Measurements from ENCODE around the gene ALDOA. TPM values are rescaled to one million over a fixed set of nuclear protein-coding genes. Genes with fewer than 3 reads are reported as not detected.
A peak's percentile ranks its signal among the peaks of the same experiment; 100 is the strongest.

ALDOA gene
- total RNA-seq, 2 experiments from 2014 or later = 1,486 to 1,632 TPM

DNA sequence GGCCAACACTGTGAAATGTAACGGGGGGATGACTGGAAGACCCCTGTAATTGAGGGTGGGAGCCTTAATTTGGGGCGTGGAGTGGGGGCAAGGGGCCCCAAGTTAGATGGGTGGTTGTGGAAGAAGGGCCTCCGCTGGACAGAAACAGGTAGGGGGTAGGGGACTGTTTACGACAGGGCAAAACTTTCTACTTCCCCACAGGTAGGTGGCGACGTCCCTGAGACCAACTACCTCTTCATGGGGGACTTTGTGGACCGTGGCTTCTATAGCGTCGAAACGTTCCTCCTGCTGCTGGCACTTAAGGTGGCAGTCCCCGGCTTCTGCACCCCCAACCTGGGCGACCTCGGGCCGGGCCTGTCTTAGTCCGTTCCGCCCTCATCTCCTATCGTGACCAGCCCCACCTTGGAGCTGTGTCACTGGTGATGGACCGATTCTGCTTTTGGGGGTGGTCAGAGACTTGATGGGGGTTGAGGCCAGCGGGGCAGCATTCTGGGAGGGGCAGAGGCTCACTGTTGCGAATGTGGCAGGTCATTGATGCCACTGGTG lies 17.1 kb downstream of the ALDOA start:
- Mint-ChIP-seq H3K27ac (peak overlapping the region; percentile 39), H3K4me1 (peaks cover 14% of the 10 kb centered on the region), H3K4me3 (no peak overlapping the region), H3K9me3 (no peaks in the 10 kb centered on the region), H3K27me3 (no peaks in the 10 kb centered on the region), H3K36me3 (peaks cover 37% of the 10 kb centered on the region)
- no peak for ATAC-seq (ENCODE audit: low read depth)
- no peak for DNase-seq
- POLR2A ChIA-PET = interaction anchor here (0.8 kb wide), 1 partner anchor 65 kb away, joined by 4 read pairs; no protein-coding TSS in a partner anchor

- POLR2A ChIA-PET = interaction anchor here (1.6 kb wide), 1 partner anchor 18 kb away, joined by 5 read pairs; the partner anchor contains the start of gene ALDOA
- Mint-ChIP-seq H3K27me3 (no peaks in the 10 kb centered on the region), H3K4me1 (peaks cover 8% of the 10 kb centered on the region), H3K27ac (no peak overlapping the region), H3K9me3 (no peaks in the 10 kb centered on the region), H3K36me3 (peaks cover 31% of the 10 kb centered on the region), H3K4me3 (no peak overlapping the region)
- DNase-seq = no peak
- no peak for ATAC-seq (ENCODE audit: low read depth)
Measured at GRCh38 chr16:30083216-30084055, 17.9 kb downstream of the ALDOA start.

GRCh38 chr16:30084096-30084815 lies 18.7 kb downstream of the ALDOA start:
- H3K9me3 Mint-ChIP-seq = no peaks in the 10 kb centered on the region
- no peaks in the 10 kb centered on the region for H3K27me3 Mint-ChIP-seq
- ATAC-seq (ENCODE audit: low read depth) (no peak), DNase-seq (no peak)
- POLR2A ChIA-PET = interaction anchor here (1.6 kb wide), 1 partner anchor 18 kb away, joined by 5 read pairs; the partner anchor contains the start of gene ALDOA
- no peak overlapping the region for H3K4me3 Mint-ChIP-seq
- peaks cover 11% of the 10 kb centered on the region for H3K4me1 Mint-ChIP-seq
- peaks cover 28% of the 10 kb centered on the region for H3K36me3 Mint-ChIP-seq
- H3K27ac Mint-ChIP-seq = peak overlapping the region; percentile 71

DNA sequence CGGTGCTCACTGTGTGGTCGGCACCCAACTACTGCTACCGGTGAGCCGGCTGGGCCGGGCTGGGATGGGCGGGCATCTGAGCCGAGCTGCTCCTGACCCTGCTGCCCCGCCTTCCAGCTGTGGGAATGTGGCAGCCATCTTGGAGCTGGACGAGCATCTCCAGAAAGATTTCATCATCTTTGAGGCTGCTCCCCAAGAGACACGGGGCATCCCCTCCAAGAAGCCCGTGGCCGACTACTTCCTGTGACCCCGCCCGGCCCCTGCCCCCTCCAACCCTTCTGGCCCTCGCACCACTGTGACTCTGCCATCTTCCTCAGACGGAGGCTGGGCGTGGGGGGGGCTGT lies 19.2 kb downstream of the ALDOA start:
- H3K9me3 Mint-ChIP-seq = no peaks in the 10 kb centered on the region
- DNase-seq = no peak
- H3K27ac Mint-ChIP-seq = no peak overlapping the region
- H3K4me1 Mint-ChIP-seq = peaks cover 16% of the 10 kb centered on the region
- no peak overlapping the region for H3K4me3 Mint-ChIP-seq
- peaks cover 23% of the 10 kb centered on the region for H3K36me3 Mint-ChIP-seq
- ATAC-seq (ENCODE audit: low read depth) = no peak
- H3K27me3 Mint-ChIP-seq = no peaks in the 10 kb centered on the region
- POLR2A ChIA-PET = interaction anchor here (1.6 kb wide), 1 partner anchor 19 kb away, joined by 5 read pairs; the partner anchor contains the start of gene ALDOA

DNA sequence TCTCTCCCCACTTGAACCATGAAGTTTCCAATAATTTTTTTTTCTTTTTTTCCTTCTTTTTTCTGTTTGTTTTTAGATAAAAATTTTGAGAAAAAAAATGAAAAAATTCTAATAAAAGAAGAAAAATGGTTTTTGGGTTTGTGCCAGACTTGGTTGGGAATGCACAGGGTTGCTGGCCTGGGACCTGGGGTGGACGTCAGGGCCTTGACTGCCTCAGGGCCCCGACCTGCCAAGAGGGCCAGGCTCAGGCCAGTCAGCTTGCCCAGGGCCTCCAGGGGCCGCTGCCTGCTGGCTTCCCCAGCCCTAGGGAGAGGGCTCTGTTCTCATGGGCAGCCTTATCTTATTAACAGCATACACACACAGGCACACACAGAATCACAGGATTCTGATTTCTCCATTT lies 19.7 kb downstream of the ALDOA start:
- ATAC-seq (ENCODE audit: low read depth) = no peak
- Mint-ChIP-seq H3K9me3 (no peaks in the 10 kb centered on the region), H3K4me3 (no peak overlapping the region), H3K27me3 (no peaks in the 10 kb centered on the region), H3K36me3 (peaks cover 21% of the 10 kb centered on the region), H3K4me1 (peaks cover 19% of the 10 kb centered on the region), H3K27ac (no peak overlapping the region)
- DNase-seq = no peak
- POLR2A ChIA-PET = interaction anchor here (1.6 kb wide), 1 partner anchor 19 kb away, joined by 5 read pairs; the partner anchor contains the start of gene ALDOA

DNA sequence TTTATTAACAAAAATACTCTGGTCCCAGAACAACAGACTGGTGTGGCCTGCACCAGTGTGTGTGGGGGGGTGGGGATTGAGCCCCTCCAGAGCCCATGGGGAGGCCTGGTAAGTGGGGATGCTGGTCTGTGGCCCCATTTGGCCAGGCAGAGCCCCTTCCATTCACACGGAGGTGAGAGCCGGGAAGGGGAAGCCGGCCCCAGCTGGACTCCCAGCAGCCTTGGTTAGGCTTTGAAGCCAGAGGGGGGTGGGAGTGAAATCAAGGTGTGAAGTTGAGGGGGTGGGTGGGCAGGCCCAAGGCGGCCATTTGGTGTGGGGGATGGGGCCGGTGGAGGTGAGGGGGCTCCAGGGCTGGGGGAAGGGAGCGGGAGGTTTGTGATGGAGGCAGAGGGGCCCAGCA lies 20.3 kb downstream of the ALDOA start:
- ATAC-seq (ENCODE audit: low read depth) (no peak), DNase-seq (no peak)
- Mint-ChIP-seq H3K9me3 (no peaks in the 10 kb centered on the region), H3K4me1 (peaks cover 22% of the 10 kb centered on the region), H3K36me3 (peaks cover 21% of the 10 kb centered on the region), H3K27ac (no peak overlapping the region), H3K4me3 (no peak overlapping the region), H3K27me3 (no peaks in the 10 kb centered on the region)
- POLR2A ChIA-PET = interaction anchor here (10.8 kb wide), 1 partner anchor 20 kb away, joined by 102 read pairs; the partner anchor contains the start of gene ALDOA

DNA sequence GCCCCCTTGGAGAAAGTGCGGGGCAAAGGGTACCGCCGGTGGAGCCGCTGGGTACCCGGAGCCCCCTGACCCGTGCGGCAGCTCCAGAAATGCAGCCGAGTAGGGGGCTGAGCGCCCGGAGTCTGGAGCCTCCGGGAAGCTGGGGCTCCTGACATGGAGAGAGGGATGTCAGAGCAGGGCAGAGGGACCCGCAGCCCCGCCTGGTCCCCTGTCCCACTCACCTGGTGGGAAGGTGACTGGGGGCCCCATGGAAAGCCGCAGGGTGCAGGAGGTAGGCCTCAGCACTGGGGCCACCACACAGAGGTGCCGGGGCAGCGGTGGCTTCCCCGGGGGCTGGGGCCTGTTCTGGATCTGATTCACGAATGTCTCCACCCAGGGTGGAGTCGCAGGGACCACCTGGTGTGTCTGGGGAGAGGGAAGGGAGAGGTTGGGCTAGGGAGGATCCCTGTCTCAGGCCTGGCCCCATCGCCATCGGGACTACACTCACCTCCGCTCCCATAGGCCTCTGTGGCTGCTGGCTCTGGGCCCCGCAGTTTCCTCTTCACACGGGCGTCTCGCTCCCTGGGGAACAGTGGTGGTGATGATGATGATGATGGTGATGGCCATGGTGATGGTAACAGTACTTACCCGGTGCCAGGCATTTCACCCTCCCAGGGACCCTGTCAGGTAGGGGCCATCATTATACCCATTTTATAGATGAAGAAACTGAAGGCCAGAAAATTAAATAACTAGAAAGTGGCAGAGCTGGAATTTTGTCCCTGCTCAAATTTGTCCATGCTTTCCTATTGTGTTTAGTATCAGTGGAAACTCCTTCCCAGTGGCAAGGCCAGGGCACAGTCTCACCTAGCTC lies 21.0 kb downstream of the ALDOA start:
- H3K36me3 Mint-ChIP-seq = peaks cover 21% of the 10 kb centered on the region
- no peak for DNase-seq
- no peak overlapping the region for H3K4me3 Mint-ChIP-seq
- no peaks in the 10 kb centered on the region for H3K9me3 Mint-ChIP-seq
- H3K27ac Mint-ChIP-seq = no peak overlapping the region
- POLR2A ChIA-PET = interaction anchor here (10.8 kb wide), 1 partner anchor 21 kb away, joined by 102 read pairs; the partner anchor contains the start of gene ALDOA
- no peaks in the 10 kb centered on the region for H3K27me3 Mint-ChIP-seq
- peaks cover 22% of the 10 kb centered on the region for H3K4me1 Mint-ChIP-seq
- ATAC-seq (ENCODE audit: low read depth) = no peak

- Mint-ChIP-seq H3K36me3 (peaks cover 16% of the 10 kb centered on the region), H3K27me3 (no peaks in the 10 kb centered on the region), H3K27ac (peak overlapping the region; percentile 58), H3K4me1 (peaks cover 26% of the 10 kb centered on the region), H3K9me3 (no peaks in the 10 kb centered on the region), H3K4me3 (no peak overlapping the region)
- POLR2A ChIA-PET = interaction anchor here (0.6 to 10.8 kb wide), 2 partner anchors 21 to 127 kb away, joined by 3 to 102 read pairs; partner anchors contain the start of gene ALDOA
- DNase-seq (no peak), ATAC-seq (ENCODE audit: low read depth) (no peak)
Measured at GRCh38 chr16:30087181-30087898, 21.8 kb downstream of the ALDOA start.

DNA sequence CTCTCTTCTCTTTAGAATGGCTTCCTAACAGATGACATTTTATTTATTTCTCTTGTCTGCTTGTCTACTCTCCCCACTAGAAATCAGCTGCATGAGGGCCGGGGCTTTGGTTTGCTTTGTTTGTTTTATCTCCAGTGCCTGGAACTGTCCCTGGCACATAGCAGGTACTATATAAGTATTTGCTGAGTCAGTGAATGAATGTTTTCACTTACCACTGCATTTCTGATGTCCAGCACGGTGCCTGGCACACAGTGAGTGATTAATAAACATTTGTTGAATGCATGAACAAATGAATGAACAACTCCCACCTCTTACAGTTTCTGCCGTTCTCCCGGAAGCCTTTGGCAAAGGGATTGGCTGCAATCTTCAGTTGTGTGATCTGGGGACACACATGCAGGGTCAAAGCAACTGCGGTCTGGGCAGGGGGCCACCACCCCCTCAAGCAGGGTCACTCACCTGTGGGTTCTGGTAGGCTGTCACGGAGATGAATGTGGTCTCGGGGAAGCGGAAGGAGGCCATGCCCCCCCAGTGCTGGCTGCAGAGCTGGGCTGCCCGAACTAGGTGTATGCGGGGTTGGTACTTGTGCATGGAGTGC lies 22.8 kb downstream of the ALDOA start:
- DNase-seq (no peak), ATAC-seq (ENCODE audit: low read depth) (no peak)
- H3K36me3 Mint-ChIP-seq = peaks cover 16% of the 10 kb centered on the region
- POLR2A ChIA-PET = interaction anchor here (1.0 to 10.8 kb wide), 3 partner anchors 12 to 32 kb away, joined by 3 to 102 read pairs (median 8); partner anchors contain the start of gene ALDOA
- peaks cover 32% of the 10 kb centered on the region for H3K4me1 Mint-ChIP-seq
- H3K27ac Mint-ChIP-seq = peak overlapping the region; percentile 48
- no peaks in the 10 kb centered on the region for H3K9me3 Mint-ChIP-seq
- H3K4me3 Mint-ChIP-seq = no peak overlapping the region
- no peaks in the 10 kb centered on the region for H3K27me3 Mint-ChIP-seq

GRCh38 chr16:30088832-30089624 lies 23.5 kb downstream of the ALDOA start:
- no peak for DNase-seq
- H3K27ac Mint-ChIP-seq = peak overlapping the region; percentile 51
- no peaks in the 10 kb centered on the region for H3K27me3 Mint-ChIP-seq
- H3K4me3 Mint-ChIP-seq = no peak overlapping the region
- H3K36me3 Mint-ChIP-seq = peaks cover 16% of the 10 kb centered on the region
- no peak for ATAC-seq (ENCODE audit: low read depth)
- peaks cover 33% of the 10 kb centered on the region for H3K4me1 Mint-ChIP-seq
- POLR2A ChIA-PET = interaction anchor here (1.0 to 10.8 kb wide), 6 partner anchors 12 to 96 kb away, joined by 3 to 132 read pairs (median 8); partner anchors contain the start of genes ALDOA and CORO1A
- H3K9me3 Mint-ChIP-seq = no peaks in the 10 kb centered on the region

Measured in activated naive CD8-positive, alpha-beta T cell treated with anti-CD3 and anti-CD28 coated beads, Interleukin-2, amount 10 ng/mL, durations not matched to agents 7 days and 5 days (primary cell).